Spinal cord (tissue), 10 donors: ENCODE data around the gene LPCAT1. TPM values are rescaled to one million over a fixed set of nuclear protein-coding genes. Genes with fewer than 3 reads are reported as not detected.

Experiments
- DNase-seq, 6 donors: peaks; one replicate each; pipeline versions ENCODE4 v3.0.0 to v3.0.0-alpha.2; 2013 to 2015; ENCODE audit warnings: low spot score in 6 of 6, low read depth in 4 of 6
- H3K27ac ChIP-seq: one replicate; pipeline ENCODE4 v1.5.1; 2013; ENCODE audit warnings: low read depth, low read length, control low read depth
- H3K27me3 ChIP-seq: one replicate; pipeline ENCODE4 v1.6.1; 2013; ENCODE audit warnings: low read length; ENCODE audit not compliant: control insufficient read depth, insufficient read depth
- H3K36me3 ChIP-seq: one replicate; pipeline ENCODE4 v1.6.1; 2013; ENCODE audit warnings: low read length; ENCODE audit not compliant: control insufficient read depth, insufficient read depth
- H3K4me1 ChIP-seq: one replicate; pipeline ENCODE4 v1.6.1; 2013; ENCODE audit warnings: low read length; ENCODE audit not compliant: control insufficient read depth, insufficient read depth
- H3K4me3 ChIP-seq: one replicate; pipeline ENCODE4 v1.5.1; 2013; ENCODE audit warnings: low read depth, low read length, control low read depth
- H3K9me3 ChIP-seq: one replicate; pipeline ENCODE4 v1.6.1; 2013; ENCODE audit warnings: low read length; ENCODE audit not compliant: control insufficient read depth, insufficient read depth
- WGBS: methylation state at CpG from one replicate; pipeline ENCODE4 v1.1.5; 2013; ENCODE audit warnings: missing lambda C conversion rate; ENCODE audit not compliant: insufficient coverage; 5-methylcytosine and 5-hydroxymethylcytosine counted together
- polyA plus RNA-seq, 2 donors: library from polyadenylated mRNA; unstranded; fragments of 120-200 nt; gene quantifications; one replicate each; pipeline ENCODE4 v1.2.1, GENCODE V29; 2013; ENCODE audit not compliant: insufficient read length in 2 of 2
- total RNA-seq, 2 donors: library from RNA; depleted of rRNA in 1 of 2; stranded (reverse); fragments of 120-200 nt in 1 of 2; fragments of >200 nt in 1 of 2; gene quantifications; one replicate each; pipeline versions ENCODE4 v1.2.3 to v1.2.4, GENCODE V29; 2013 to 2014
- donor health status: healthy.

LPCAT1 gene
- total and polyA plus RNA-seq, 4 donors = 54.3 to 144 (median 112) TPM

- Histone ChIP-seq H3K27ac (no peak overlapping the region), H3K4me1 (peaks cover 60% of the 10 kb centered on the region), H3K4me3 (no peak overlapping the region), H3K27me3 (no peaks in the 10 kb centered on the region), H3K9me3 (no peaks in the 10 kb centered on the region), H3K36me3 (peaks cover 12% of the 10 kb centered on the region)
- DNase-seq = no peak
- 76% methylated on average over 23 of the region's 28 CpGs for WGBS
Observed at GRCh38 chr5:1555011-1555807, 31.4 kb upstream of the LPCAT1 start.

- Histone ChIP-seq H3K4me3 (no peak overlapping the region), H3K27me3 (no peaks in the 10 kb centered on the region), H3K4me1 (peaks cover 61% of the 10 kb centered on the region), H3K9me3 (no peaks in the 10 kb centered on the region), H3K27ac (peak overlapping the region; percentile 62), H3K36me3 (peaks cover 12% of the 10 kb centered on the region)
- no peak for DNase-seq
- WGBS = 91% methylated on average over 5 of the region's 11 CpGs
Observed at GRCh38 chr5:1554410-1554967, 30.7 kb upstream of the LPCAT1 start.

- Histone ChIP-seq H3K4me3 (no peak overlapping the region), H3K27ac (peak overlapping the region; percentile 62), H3K36me3 (peaks cover 12% of the 10 kb centered on the region), H3K9me3 (no peaks in the 10 kb centered on the region), H3K27me3 (peaks cover 2% of the 10 kb centered on the region), H3K4me1 (peaks cover 66% of the 10 kb centered on the region)
- WGBS = 82% methylated on average over 21 of the region's 21 CpGs
- no peak for DNase-seq
Observed at GRCh38 chr5:1553539-1554409, 30.0 kb upstream of the LPCAT1 start.

DNA sequence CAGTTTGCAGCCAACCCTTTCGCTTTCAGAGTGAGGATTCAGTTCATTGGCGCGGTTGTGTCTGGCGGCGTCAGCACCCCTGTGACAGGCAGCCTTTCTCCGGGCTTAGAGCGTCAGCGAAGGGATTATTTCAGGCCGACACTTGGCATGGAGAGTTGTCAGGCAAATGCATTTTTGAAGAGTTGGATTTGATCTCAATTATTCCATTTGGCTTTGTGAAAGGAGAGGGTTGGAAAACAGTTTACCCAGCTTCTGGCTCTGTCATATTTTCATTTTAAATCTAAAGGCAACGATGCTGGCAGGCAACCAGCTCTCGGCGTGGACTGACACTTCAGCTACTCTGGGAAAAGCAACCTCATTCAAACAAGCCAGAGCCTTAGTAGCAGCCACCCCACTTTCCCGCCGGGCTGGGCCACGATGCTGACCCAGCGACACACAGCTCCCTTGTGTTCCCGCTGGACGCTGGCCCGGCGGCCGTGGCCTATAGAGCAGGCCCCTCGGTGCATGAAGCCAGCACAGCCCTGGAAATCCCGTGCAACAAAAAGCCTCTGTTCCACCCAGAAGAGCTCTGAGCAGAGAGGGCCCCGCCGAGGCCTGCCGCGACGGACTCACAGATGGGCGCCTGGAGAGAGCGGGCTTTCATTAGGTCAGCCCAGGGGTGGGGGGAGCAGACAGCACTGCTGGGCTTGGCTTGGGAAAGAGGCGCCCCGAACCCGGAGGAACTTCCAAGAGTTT lies 28.9 kb upstream of the LPCAT1 start:
- DNase-seq = peak; percentile 75 to 97 (median 85)
- H3K4me3 ChIP-seq = no peak overlapping the region
- peaks cover 75% of the 10 kb centered on the region for H3K4me1 ChIP-seq
- 6% methylated on average over 32 of the region's 33 CpGs for WGBS
- peaks cover 2% of the 10 kb centered on the region for H3K27me3 ChIP-seq
- H3K36me3 ChIP-seq = peaks cover 12% of the 10 kb centered on the region
- H3K27ac ChIP-seq = peak overlapping the region; percentile 62
- H3K9me3 ChIP-seq = no peaks in the 10 kb centered on the region

- Histone ChIP-seq H3K36me3 (peaks cover 12% of the 10 kb centered on the region), H3K27me3 (peaks cover 2% of the 10 kb centered on the region), H3K4me1 (peaks cover 75% of the 10 kb centered on the region), H3K4me3 (no peak overlapping the region), H3K27ac (peak overlapping the region; percentile 62), H3K9me3 (no peaks in the 10 kb centered on the region)
- 43% methylated on average over 30 of the region's 32 CpGs for WGBS
- DNase-seq = peak in 2 of 6 donors; percentile 43 to 55
Observed at GRCh38 chr5:1551426-1552301, 27.9 kb upstream of the LPCAT1 start.

- DNase-seq = no peak
- H3K27me3 ChIP-seq = peaks cover 2% of the 10 kb centered on the region
- no peak overlapping the region for H3K27ac ChIP-seq
- peaks cover 4% of the 10 kb centered on the region for H3K36me3 ChIP-seq
- peaks cover 65% of the 10 kb centered on the region for H3K4me1 ChIP-seq
- H3K4me3 ChIP-seq = no peak overlapping the region
- H3K9me3 ChIP-seq = no peaks in the 10 kb centered on the region
- WGBS = 87% methylated on average over 12 of the region's 17 CpGs
Observed at GRCh38 chr5:1550287-1551076, 26.7 kb upstream of the LPCAT1 start.

DNA sequence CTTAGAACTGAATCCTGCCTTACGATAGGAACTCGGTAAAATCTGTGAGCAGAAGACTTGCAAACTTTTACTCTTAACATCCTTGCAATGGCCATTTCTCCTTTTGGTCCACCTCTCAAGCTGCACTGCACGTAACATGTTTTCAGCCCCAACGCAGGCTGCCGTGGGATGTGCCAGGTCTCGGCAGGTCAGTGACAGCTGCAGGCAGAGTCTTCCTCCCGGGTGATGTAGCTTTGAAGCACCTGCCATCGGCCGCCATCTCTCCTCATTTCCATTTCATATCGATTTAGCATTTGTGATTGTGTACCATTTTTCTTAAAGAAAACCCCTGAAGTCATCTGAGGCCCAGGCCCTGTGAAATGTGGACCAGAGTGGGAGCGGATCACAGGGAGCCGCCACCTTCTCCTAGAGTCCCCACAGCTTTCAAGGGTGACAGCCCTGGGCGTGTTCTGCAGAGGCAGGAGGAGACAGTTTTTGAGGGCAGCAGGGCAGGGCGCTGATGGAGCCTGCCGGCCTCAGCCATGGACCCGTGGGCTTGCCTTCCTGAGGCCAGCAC lies 25.8 kb upstream of the LPCAT1 start:
- no peak for DNase-seq

More for the DNA sequence above, 25.8 kb upstream of the LPCAT1 start:
- Histone ChIP-seq H3K36me3 (peaks cover 3% of the 10 kb centered on the region), H3K4me1 (peaks cover 57% of the 10 kb centered on the region), H3K4me3 (no peak overlapping the region), H3K27ac (no peak overlapping the region), H3K27me3 (peaks cover 2% of the 10 kb centered on the region), H3K9me3 (no peaks in the 10 kb centered on the region)
- WGBS = 80% methylated on average over 14 of the region's 16 CpGs
